Osteocyte (in vitro differentiated cells): ENCODE results near the gene GPRC5D. TPM values are rescaled to one million over a fixed set of nuclear protein-coding genes. Genes with fewer than 3 reads are reported as not detected.

Source experiments
- DNase-seq: peaks from one replicate; pipeline ENCODE4 v3.0.0; 2021; ENCODE audit warnings: mixed read lengths; ENCODE audit not compliant: unreplicated experiment; ENCODE audit errors: extremely low spot score
- H3K27ac Mint-ChIP-seq: one replicate; pipeline ENCODE4 v1.8.0; 2021; ENCODE audit warnings: mild to moderate bottlenecking, mixed read lengths; ENCODE audit not compliant: unreplicated experiment
- H3K27me3 Mint-ChIP-seq: one replicate; pipeline ENCODE4 v1.8.0; 2021; ENCODE audit warnings: mixed read lengths; ENCODE audit not compliant: unreplicated experiment
- H3K36me3 Mint-ChIP-seq: one replicate; pipeline ENCODE4 v1.8.0; 2021; ENCODE audit warnings: mixed read lengths; ENCODE audit not compliant: unreplicated experiment
- H3K4me1 Mint-ChIP-seq: one replicate; pipeline ENCODE4 v1.8.0; 2021; ENCODE audit warnings: mixed read lengths; ENCODE audit not compliant: unreplicated experiment
- H3K4me3 Mint-ChIP-seq: one replicate; pipeline ENCODE4 v1.8.0; 2021; ENCODE audit warnings: mild to moderate bottlenecking, moderate library complexity, mixed read lengths; ENCODE audit not compliant: unreplicated experiment
- H3K9me3 Mint-ChIP-seq: one replicate; pipeline ENCODE4 v1.8.0; 2021; ENCODE audit warnings: mixed read lengths; ENCODE audit not compliant: unreplicated experiment
- total RNA-seq: library from RNA; stranded (reverse); gene quantifications from 2 replicates; pipeline ENCODE4 v1.2.1, GENCODE V29; 2021
- TF ChIP-seq, protein P1 (sequence below): fragments of 200-600 bp; sonication (generic); IDR thresholded peaks from 2 replicates; pipeline ENCODE4 v1.5.0; 2021; ENCODE audit warnings: antibody characterized with exemption, mild to moderate bottlenecking, moderate library complexity

The GPRC5D gene
- total RNA-seq, 1 donor from 2014 or later = not detected

GRCh38 chr12:12958886-12959285 lies 6.9 kb upstream of the GPRC5D start:
- Mint-ChIP-seq H3K4me3 (no peak overlapping the region), H3K27me3 (no peaks in the 10 kb centered on the region), H3K9me3 (no peaks in the 10 kb centered on the region), H3K4me1 (peaks cover 3% of the 10 kb centered on the region), H3K27ac (no peak overlapping the region), H3K36me3 (no peaks in the 10 kb centered on the region)
- no peak for DNase-seq
- TF ChIP-seq, protein P1, sequence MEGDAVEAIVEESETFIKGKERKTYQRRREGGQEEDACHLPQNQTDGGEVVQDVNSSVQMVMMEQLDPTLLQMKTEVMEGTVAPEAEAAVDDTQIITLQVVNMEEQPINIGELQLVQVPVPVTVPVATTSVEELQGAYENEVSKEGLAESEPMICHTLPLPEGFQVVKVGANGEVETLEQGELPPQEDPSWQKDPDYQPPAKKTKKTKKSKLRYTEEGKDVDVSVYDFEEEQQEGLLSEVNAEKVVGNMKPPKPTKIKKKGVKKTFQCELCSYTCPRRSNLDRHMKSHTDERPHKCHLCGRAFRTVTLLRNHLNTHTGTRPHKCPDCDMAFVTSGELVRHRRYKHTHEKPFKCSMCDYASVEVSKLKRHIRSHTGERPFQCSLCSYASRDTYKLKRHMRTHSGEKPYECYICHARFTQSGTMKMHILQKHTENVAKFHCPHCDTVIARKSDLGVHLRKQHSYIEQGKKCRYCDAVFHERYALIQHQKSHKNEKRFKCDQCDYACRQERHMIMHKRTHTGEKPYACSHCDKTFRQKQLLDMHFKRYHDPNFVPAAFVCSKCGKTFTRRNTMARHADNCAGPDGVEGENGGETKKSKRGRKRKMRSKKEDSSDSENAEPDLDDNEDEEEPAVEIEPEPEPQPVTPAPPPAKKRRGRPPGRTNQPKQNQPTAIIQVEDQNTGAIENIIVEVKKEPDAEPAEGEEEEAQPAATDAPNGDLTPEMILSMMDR = no peak

DNA sequence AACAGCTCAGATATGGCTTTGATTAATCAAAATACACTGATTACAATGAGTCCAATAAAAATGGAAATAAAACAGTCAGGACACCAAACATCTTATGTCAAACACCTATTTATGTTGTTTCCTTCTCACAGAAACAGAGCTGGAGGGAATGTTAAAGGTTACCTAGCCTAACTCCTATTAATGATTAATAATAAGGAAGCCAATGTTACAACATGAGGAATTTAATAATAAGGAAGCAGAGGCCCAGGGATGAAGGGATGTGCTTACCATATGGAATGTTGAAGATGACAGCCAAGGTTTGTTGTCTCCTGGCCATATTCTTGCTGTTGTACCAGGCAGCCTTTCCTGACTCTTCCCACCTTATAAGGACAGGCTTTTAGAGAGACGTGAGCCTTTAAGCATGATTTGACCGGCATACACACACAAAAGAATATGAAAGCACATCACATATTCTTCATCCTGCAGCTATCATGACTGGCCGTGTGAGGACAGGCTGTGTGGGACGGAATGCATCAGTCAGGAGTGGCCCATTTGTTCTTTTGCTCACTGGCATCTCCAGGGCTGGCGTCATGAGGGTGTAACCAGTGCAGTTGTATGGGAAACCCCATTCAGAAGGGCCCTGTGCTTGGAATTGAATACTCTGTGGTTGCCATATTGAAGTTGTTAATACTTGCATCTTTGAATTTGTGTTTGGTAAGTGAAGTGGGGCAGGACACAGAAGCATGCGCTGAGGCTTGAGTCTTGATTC lies 3.1 kb upstream of the GPRC5D start:
- no peaks in the 10 kb centered on the region for H3K36me3 Mint-ChIP-seq
- peaks cover 3% of the 10 kb centered on the region for H3K4me1 Mint-ChIP-seq
- no peak for DNase-seq
- H3K4me3 Mint-ChIP-seq = no peak overlapping the region
- TF ChIP-seq, protein P1 = no peak
- H3K27me3 Mint-ChIP-seq = peaks cover 2% of the 10 kb centered on the region
- no peak overlapping the region for H3K27ac Mint-ChIP-seq
- no peaks in the 10 kb centered on the region for H3K9me3 Mint-ChIP-seq

- peaks cover 2% of the 10 kb centered on the region for H3K27me3 Mint-ChIP-seq
- H3K36me3 Mint-ChIP-seq = no peaks in the 10 kb centered on the region
- no peak for DNase-seq
- H3K27ac Mint-ChIP-seq = no peak overlapping the region
- TF ChIP-seq, protein P1 = no peak
- H3K4me1 Mint-ChIP-seq = peaks cover 3% of the 10 kb centered on the region
- no peaks in the 10 kb centered on the region for H3K9me3 Mint-ChIP-seq
- H3K4me3 Mint-ChIP-seq = no peak overlapping the region
Measured at GRCh38 chr12:12954356-12954755, 2.4 kb upstream of the GPRC5D start.

DNA sequence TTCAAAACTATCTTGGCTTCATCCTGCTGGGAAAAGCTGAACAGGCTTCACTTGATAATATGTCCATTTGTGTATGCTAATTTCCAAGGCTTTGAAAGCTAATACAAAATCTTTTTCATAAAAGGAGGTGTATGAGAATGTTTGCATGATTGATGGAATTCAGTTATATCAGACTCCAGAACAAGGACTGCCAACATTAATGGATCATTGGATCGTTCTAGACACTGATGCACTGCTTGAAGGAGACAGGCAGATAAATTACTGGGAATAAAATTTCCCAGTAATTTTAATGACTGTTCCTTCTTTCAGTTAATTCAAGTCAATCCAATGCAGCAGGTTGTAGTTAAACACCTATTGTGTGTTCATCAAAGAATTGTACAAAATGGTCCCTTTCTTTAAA lies 466 bp downstream of the GPRC5D start:
- H3K27ac Mint-ChIP-seq = no peak overlapping the region
- no peaks in the 10 kb centered on the region for H3K36me3 Mint-ChIP-seq
- no peaks in the 10 kb centered on the region for H3K9me3 Mint-ChIP-seq

GRCh38 chr12:12947902-12948301 lies 4.1 kb downstream of the GPRC5D start:
- Mint-ChIP-seq H3K36me3 (no peaks in the 10 kb centered on the region), H3K4me3 (no peak overlapping the region), H3K9me3 (no peaks in the 10 kb centered on the region), H3K27ac (no peak overlapping the region), H3K27me3 (peaks cover 3% of the 10 kb centered on the region), H3K4me1 (no peaks in the 10 kb centered on the region)
- no peak for DNase-seq
- TF ChIP-seq, protein P1 = no peak

More for the DNA sequence above, 466 bp downstream of the GPRC5D start:
- H3K4me3 Mint-ChIP-seq = no peak overlapping the region
- TF ChIP-seq, protein P1 = no peak
- H3K4me1 Mint-ChIP-seq = peaks cover 3% of the 10 kb centered on the region
- no peak for DNase-seq
- H3K27me3 Mint-ChIP-seq = peaks cover 2% of the 10 kb centered on the region
